ENCODE results near the gene SYNGR3.

DNA sequence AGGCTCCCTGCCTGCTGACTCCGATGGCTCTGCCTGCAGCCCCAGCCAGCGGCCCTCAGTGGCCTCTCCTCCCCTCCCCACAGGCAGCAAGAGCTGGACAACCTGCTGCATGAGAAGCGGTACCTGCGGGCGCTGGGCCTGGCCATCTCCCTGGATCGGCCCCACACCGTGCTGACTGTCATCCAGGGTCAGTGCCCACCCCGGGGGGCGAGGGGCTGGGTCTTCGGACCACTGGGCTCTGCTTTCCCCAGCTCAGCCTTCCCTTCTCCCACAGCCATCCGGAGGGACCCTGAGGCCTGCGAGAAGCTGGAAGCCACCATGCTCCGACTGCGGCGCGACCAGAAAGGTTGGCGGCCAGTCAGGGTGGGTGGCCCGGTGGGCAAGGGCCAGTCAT, 11.9 kb upstream of the SYNGR3 start:
- no peak for TF ChIP-seq POLR2A (IDR thresholded peaks at IDR 0.05)
- TF ChIP-seq, protein P1, sequence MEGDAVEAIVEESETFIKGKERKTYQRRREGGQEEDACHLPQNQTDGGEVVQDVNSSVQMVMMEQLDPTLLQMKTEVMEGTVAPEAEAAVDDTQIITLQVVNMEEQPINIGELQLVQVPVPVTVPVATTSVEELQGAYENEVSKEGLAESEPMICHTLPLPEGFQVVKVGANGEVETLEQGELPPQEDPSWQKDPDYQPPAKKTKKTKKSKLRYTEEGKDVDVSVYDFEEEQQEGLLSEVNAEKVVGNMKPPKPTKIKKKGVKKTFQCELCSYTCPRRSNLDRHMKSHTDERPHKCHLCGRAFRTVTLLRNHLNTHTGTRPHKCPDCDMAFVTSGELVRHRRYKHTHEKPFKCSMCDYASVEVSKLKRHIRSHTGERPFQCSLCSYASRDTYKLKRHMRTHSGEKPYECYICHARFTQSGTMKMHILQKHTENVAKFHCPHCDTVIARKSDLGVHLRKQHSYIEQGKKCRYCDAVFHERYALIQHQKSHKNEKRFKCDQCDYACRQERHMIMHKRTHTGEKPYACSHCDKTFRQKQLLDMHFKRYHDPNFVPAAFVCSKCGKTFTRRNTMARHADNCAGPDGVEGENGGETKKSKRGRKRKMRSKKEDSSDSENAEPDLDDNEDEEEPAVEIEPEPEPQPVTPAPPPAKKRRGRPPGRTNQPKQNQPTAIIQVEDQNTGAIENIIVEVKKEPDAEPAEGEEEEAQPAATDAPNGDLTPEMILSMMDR (IDR thresholded peaks at IDR 0.05): no peak

All from adrenal gland (tissue), 5 donors.